ENCODE data around the gene FABP3.

Gene FABP3

DNA sequence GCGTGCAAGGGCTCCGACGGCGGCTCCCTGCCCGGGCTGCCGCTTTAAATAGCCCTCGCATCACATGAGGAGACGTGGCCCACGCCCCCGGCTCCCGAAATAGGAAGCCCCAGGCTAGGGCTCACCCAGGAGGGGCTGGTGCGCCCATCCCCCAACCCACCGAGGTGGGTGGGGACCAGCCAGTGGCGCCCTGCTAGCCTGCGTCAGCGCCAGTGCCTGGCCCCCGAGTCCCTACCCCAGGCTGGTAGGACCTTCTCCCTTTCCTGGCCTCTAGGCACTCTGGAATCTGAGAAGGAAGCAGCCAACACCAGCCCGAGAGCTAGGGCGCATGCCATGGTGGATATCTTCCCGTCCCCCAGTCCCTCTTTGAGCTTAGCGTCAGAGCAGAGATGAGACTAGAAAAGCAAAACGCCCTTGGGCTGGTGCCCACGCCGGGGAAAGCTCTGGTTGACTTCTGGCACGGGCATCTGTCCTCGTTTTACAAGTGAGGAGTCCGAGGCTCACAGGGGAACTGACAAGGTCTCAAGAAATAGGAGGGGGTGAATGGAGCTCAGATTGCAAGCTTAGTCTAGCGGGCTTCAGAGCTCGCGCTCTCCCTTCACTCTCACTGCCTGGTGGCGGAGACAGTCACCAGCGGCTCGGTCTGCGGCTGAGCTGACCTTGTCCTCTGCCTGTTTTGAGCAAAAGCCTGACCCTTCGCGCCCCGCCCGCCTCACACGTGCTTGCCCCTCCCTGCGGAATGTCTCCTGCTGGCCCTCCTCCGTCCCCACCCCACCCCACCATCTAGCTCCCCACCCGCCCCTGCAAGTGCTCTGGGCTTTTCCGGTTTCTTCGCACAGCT lies at the start of gene FABP3:
Gene FABP3 (minus strand): TSS at position 21 of the 841 bp plus-strand sequence. CDS start 62 bp downstream, outside the sequence.
- no peak for DNase-seq

DNA sequence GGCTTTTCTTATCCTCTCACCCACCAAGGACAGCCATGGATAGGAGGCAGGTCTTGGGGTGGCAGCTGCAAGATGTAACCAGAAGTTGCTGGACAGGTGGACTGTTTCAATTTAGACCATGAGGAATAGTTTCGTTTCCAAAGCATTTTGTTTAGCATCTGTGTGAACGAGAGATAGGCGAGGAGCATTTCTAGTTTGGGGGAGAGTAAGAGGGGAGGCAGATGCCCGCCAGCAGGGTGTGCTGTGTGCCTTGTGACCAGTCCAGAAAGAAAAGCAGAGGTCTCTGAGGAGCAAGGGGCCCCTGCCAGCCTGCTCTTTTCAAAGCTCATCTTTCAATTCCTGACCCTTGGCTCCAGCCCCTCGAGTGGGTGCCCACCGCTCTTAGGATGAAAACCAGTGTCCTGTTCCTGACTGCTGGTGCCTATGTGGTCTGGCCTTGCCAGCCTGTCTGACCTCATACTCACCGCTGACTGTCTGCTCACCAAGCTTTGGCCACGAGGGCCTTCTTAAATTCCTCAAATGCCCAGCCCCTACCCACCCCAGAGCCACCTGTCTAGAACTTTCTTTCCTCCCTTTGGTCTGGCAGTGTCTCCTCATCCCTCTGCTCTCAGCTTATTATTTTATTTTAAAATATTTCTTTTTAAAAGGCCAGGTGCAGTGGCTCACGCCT lies 48.6 kb upstream of the FABP3 start:
- no peak for DNase-seq

DNA sequence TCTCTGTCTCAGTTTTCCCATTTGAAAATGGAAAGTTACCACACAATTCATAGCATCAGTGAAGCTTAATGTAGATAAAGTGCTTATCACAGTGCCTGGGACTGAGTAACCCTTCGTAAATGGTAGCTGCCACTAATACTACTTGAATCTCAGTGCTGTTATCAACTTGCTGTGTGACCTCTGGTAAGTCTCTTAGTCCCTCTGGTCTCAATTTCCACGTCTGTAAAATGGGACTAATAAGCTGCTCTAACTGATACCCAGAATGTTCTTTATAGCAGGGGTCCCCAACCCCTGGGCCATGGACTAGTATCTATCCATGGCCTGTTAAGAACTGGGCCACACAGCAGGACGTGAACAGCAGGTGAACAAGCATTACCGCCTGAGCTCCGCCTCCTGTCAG lies 47.8 kb upstream of the FABP3 start:
- no peak for DNase-seq

DNA sequence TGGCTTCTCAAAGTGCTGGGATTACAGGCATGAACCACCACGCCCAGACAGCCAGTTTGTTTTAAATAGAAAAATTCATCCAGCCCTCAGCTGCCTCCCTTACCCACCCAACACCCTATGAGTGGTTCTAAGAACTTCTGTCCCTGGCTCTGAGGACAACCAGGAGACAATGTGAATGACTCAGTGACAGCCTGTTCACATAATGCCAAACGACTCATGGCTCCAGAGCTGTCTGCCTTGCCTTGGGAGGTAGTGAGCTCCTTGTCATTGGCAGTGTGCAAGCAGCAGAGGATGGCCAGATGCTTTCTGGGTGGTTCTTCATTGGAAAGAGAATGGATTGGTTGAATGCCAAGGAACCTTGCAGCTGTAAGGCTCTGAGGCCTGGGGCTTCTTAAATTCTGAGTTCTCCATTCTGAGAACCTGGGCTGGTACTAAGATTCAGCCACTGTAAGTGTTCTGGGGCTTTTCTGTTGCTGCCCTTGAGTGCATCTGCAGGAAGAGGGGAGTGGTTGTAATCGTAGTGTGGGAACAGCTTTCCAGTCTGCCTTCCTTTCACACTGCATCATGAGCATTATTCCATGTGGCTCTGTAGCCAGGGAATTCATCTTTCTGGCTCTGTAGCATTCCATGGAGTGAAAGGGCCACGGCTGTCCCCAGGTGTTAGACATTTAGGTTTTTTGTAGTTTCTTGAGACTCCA lies 45.9 kb upstream of the FABP3 start:
- no peak for DNase-seq

DNA sequence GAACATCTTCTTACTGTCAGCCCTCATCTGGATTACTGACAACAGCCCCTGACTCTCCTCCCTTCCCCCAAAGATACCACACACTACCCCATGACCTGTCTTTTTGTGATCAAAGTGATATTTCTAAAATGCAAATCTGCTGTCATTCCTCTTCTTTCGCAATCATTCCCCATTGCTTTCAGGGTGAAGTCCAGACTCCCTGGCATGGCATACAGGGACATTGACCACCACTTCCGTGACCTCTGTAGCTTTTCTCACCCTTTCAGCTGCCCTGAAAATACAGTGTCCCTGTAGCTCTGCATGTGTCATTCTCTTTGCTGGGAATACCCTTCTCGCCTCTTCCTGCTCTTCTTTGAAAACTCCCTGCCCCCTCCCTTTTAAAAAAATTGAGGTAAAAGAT lies 44.3 kb upstream of the FABP3 start:
- DNase-seq: no peak

DNA sequence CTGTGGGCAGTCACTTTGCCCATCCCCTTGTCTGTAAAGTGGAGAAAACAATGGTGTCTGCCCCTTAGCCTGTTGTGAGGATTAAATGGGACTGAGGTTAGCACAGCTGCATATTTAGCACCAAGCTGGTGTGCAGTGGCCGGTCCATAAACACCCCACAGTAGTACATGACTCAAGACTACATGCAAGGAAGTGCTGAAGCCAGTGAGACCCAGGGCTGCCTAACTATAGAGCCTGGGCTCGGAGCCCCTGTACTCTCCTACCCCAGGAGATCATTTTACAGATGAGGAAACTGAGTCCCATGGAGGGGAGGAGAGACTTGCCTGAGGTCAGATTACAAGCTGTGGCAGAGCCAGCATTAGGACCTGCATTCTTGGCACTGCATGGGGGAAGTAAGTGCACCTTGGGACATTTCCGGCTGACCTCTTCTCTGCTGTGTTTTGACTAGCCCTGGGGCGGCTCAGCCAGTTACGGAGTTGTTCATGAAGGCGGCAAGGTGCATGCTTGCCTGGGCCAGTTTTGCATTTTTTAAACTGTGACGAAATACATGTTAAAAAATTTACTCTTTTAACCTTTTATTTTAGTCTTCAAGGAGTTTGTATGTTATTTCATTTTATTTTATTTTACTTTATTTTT lies 43.3 kb upstream of the FABP3 start:
- no peak for DNase-seq

DNA sequence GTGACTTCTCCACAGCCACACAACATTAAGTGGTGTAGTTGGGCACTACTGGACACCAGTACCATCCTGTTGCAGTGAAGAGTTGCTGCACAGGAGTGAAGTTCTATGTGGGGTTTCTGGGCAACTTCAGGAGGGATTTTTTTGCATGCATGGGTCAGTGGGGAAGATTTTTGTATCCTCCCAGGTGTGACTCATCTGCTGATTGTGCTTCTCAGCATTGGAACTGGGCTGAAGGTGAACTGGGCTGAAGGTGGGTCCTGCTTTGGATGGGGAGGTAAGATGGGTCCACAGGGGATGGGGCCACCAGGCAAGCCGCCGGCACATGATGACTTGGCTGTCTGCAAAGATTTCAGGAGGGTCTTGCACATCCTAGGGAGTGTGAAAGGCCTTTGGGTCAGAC lies 42.8 kb upstream of the FABP3 start:
- DNase-seq: no peak

DNA sequence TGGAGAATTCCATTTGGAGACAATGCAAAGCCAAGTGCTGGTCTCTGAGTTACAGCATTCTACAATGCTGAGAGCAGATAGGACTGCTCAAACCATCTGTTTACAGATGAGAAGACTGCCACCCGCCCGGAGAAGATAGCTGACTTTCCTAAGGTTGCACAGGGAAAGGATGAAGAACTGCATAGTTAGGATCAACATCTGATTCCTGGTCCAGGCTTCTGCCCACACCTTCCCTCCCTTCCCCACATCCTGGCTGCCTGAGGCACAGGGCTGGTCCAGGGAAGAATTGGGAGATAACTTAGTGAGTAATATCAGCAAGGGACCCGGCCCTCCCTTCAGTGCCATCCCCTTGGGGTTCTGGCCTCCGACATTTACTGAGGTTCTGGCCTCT lies 42.1 kb upstream of the FABP3 start:
- no peak for DNase-seq

DNA sequence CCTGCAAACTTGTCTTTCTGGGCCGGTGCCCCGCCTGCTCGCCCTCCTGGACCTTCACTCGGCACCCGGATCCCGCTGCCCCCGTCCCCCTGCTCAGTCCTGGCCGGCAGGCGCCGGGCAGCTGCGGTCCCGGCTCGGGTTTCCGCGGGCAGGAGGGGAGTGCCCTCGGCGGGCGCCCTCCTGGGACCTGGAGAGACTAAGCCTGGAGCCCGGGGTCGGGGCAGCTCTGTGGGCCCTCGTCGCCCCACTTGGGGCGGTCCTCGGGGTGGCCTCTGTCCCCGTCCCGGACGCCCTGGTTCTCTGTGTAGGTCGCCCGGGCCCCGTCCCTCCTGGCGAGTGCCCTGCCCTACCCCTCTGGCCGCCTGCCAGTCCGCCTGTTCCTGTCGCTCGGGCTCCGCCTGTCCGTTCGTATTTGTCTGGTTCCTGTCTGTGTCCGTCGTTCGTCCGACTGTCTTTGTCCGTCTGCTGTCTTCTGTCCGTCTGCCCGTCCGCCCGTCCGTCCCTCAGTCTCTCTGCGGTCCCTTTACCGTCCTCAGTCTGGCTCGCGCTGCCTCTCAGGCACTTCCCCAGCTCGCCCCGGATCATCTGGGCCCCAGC lies 40.6 kb upstream of the FABP3 start:
- no peak for DNase-seq

DNA sequence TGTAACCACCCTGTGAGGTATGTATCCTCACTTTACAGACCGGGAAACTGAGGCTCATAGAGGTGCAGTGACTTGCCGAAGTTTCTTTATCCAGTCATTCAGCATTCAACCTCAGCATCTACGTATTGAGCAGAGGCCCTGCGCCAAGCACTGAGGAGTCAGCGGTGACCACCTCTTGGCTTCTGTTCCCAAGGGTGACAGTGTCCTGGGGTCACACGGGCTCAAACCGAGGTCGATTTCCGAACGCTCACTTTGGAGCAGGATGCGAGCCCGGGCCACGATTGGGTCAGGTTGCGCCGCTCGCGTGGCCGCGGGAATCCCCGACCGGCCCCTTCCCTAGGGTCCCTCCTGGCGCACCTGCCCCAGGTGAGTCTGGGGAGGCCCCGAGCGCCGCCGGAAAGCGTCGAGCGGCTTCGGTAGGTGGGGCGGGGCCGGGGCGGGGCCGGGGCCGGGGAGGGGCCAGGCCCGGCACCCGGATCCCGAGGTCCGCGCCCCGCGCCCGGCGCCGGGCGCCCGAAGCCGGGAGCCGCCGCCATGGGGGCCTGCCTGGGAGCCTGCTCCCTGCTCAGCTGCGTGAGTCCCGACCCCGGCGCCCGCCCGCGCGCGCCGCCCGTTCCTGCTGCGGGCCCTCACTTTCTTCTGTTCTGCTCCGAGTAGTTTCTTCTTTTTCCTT lies 40.0 kb upstream of the FABP3 start, which contains the start of gene SERINC2:
Gene SERINC2 (plus strand): TSS at position 482 of the 673 bp plus-strand sequence. CDS start 53 bp downstream, at position 535.
- DNase-seq: no peak

DNA sequence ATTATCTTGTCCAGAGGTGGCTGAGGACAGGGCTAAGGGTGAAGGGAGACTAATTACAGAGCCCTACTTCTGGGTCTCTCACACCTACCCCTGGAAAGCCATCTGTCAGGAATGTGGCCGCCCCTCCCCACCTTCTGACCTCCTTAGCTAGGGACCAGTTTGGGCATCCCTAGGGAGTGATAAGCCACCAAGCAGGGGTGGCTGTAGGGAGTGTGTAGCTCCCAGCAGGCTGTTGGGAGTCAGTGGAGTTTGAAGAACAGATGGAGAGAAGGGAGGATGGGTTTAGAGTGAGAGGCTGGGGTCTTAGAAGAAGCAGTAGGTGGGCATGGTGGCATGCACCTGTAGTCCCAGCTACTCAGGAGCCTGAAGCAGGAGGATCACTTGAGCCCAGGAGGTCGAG lies 39.3 kb upstream of the FABP3 start:
- DNase-seq: no peak

DNA sequence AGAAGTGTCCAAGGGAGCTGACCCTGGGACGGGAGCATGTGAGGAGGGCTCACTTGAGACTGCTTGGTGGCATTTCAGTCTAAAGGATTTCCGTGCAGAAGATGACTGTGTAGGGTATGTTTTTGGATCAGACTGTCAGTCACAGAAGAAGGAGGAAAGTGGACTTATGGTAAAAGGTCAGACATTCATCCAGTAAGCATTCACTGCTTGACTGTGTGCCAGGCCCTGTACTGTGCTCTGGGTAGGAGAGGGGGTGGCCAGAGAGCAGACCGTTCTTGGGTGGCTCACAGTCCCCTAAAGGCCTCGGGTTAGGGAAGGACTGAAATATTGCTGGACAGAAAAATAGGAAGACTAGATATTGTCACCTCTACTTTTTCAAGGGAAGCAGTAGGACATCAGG lies 38.0 kb upstream of the FABP3 start:
- DNase-seq: no peak

DNA sequence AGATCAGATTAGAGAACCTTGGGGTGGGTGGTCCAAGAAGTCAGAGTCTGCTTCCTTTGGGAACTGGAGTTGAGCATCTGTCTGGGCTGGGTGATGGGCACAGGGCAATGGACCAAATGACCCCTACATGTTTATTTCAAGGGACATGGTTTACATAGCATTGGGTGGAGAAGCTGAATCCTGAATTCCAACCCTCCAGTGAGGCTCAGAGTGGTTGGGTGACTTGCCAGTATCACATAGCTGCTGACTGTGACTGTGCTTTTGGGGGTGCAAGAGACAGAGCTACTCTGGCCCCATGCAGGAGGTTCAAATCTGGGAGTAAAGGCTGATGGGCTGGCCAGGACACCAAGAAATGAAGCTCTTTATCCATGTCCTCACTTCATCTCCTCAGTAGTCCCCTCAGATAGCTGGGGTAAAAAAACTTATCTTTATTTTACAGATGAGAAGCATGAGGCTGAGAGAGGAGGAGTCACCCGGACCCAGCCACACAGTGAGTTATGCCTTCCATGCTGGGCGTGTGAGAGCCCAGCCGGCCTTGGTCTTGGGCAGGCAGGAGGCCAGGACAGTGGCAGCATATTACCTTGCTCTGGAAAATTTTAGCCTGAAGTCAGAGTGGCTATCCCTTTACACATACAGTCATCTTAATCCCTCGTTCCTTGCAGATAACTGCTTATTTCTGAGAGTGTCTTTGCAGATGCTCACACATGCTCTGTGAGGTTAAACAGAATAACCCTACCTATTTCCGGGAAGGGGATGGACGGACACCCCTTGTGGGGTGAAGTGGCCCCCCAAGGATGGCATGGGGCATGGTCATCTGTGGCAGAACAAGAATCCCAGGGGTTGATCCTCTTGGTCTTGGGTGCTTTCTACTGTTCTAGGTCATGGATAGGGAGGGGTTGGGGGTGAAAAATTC lies 37.3 kb upstream of the FABP3 start:
- DNase-seq: no peak

DNA sequence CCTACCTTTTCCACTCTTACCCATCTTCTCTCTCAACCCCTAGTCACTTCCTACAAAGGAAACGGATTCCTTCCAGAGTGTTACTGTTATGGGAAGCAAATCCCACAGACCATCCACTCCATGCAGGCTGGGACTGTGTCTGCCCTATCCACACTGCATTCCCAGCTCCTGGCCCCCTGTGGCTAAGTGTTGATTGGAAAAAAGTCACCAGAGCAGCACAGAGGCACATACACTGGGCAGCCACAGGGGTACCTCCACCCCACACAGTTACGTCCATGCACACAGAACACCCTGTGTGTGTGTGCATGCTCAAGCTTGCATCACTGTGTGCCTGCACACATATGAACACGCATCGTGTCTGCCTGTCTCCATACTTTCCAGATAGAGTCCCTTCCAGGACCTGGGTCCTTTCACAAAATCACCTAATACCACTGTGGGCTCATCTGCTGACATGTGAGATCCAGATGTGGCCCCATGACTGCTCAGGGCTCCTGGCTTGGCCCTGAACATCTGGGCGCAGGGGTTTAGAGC lies 36.0 kb upstream of the FABP3 start:
- no peak for DNase-seq

DNA sequence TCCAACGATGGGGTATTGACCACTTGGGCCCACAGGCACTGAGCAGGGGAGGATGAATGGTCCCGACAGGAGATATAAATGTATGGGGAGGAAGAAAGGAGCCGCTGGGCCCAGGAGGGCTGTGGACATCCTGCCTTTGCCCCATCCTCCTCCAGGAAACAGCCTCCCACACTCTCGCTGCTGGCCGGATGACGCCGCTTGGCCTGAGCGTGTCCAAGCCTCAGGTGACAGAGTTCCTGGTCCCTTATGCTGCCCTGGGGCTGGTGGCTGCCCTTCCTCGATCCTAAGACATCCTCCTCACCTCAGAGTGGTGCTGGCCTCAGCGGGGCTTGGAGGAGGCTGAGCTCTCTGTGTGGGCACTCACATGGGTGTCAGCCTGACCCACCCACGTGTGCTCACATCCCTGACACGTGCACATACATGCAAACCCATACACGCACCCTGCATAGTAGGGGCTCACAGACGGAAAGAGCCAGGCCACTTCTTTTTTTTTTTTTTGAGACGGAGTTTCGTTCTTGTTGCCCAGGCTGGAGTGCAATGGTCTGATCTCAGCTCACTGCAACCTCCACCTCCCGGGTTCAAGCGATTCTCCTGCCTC lies 34.3 kb upstream of the FABP3 start:
- no peak for DNase-seq

DNA sequence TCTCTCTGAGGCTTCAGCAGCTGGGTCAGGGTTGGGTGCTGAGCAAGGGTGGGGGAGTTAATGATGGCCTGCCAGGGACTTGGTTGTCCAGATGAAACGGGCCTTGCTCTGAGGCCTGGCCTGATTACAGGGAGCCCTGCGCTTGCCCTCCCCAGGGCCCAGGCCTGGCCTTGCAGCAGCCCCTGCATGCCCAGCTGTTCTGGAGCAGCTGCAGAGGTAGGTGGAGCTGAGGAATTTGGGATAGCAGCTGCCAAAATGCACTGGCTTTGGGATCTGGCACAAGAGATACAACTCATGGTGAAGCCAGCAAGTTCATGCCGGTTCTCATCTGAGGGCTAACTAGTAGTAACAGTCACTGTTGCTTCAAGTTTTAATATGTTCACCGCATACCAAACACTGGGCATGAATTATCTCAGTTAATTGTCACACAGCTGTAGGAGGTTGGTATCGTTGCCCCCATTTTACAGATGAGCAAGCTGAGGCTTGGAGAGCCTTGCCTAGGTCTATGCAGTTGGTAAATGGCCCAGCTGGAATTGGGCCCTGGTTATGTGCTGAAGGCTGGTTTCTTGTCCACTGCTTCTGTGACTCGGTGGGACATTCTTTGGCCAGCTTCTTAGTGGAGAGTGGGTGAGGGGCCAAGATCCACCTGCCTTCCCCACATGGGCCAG lies 32.8 kb upstream of the FABP3 start:
- no peak for DNase-seq

DNA sequence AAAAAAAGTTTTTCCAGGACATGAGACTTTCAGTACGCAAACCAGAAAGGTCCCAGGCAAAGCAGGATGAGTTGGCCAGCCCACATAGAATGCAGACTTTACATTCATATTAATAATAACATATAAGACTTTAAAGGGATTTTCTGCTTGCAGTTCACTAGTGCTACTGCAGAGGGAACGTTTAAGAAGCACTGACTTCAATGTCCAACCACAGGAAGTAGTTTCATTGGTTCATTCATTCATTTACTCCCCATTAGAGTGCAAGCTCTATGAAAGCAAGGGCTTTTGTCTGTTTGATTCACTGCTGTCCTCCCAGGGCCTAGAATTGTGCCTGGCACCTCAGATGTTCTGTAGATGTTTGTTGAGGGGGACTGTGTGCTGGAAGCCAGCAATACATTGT lies 28.4 kb upstream of the FABP3 start:
- no peak for DNase-seq

DNA sequence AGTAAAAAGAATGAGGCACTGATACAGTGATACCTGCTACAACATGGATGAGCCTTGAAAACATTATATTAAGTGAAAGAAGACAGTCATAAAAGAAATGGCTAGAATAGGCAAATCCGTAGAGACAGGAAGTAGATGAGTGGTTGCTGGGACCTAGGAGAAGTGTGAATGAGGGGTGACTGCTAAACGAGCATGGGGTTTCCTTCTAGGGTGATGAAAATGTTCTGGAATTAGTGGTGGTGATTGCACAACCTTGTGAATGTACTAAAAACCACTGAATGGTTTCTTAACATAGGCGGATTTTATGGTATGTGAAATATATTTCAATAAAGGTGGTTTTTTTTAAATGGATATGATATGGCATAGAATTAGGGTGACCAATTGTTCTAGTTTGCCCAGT lies 27.5 kb upstream of the FABP3 start:
- no peak for DNase-seq

DNA sequence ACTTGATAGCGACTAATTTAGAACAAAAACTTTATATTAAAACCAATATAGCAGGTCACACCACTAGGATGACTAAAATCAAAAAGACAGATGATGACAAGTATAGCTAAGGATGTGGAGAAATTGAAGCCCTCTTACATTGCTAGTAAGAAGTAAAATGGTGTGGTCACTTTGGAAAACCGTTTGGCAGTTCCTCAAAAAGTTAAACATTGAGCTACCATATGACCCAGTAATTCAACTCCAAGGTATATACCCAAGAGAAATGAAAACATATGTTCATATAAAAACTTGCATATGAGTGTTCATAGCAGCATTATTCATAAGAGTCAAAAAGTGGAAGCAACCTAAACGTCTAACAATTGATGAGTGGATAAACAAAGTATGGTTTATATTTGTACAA lies 27.1 kb upstream of the FABP3 start:
- no peak for DNase-seq

DNA sequence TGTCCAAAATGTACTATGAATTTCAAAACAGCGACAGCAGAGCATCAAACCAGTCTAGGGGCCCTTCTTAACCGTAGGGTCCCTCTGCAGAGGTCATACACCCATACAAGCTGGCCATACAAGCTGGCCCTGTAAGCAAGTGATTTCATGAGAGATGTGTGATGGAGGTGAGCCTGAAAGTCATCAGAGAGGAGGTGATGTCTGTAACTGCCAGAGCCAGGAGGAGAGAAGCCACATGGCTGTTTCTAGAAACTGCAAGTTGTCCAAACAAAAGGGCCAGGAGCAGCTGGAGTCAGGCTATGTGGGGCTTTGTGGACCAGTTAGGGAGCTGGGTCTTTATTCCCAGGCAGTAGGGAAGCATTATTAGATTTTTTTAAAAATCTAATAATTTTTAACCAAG lies 25.4 kb upstream of the FABP3 start:
- no peak for DNase-seq

Measured in NCI-H510A (cell line).